NCI-H1694 (cell line): Measurements from ENCODE around the gene RNF130.
"Not testable (repeated sequence)": the region's sequence is repeated elsewhere in the genome, so short reads cannot be mapped to it uniquely, and the experiment has no call there.

Experiments used
- DNase-seq: peaks from one replicate; lab custom pipeline; 2025; lab: John Stamatoyannopoulos, UW

The RNF130 gene

DNA sequence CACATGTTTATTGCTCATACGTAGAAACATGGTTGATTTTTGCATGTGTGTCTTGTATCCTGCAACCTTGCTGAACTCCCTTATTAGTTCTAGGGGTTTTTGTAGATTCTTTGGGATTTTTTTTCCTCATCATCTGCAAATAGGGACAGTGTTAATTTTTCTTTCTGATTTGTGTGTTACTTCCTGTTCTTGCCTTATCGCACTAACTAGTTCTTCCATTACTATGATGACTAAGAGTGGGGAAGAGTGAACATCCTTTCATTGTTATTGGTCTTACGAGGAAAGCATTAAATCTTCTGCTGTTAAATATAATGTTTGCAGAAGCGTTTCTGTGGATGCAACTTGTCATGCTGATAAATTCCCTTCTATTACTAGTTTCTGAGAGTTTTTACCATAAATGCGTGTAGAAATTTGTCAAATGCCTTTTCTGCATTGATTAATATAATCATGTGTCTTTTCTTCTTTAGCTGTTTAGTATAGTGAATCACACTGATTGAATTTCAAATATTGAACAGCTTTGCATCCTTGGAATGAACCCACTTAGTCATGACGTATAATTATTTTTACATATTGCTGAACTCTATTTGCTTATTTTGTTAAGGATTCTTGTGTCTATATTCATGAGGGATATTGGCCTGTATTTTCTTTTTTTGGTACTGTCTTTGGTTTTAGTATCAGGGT is 32.1 kb upstream of the RNF130 start:
- DNase-seq = no peak

DNA sequence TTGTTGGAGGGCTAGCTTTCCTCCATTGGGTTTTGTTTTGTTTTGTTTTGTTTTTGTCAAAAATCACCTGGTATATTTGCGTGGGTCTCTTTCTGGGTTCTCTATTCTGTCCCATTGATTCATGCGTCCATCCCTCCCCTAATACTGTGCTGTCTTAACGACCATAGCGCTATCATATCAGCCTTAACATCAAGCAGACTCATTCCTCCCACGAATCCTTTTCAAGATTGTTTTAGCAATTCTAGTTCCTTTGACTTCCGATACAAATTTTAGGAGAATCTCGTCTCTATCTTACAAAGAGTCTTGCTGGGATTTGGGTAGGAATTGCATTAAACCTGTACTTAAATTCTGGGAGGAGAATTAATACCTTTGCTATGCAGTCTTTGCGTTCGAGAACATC is 31.1 kb upstream of the RNF130 start:
- DNase-seq = no peak

DNA sequence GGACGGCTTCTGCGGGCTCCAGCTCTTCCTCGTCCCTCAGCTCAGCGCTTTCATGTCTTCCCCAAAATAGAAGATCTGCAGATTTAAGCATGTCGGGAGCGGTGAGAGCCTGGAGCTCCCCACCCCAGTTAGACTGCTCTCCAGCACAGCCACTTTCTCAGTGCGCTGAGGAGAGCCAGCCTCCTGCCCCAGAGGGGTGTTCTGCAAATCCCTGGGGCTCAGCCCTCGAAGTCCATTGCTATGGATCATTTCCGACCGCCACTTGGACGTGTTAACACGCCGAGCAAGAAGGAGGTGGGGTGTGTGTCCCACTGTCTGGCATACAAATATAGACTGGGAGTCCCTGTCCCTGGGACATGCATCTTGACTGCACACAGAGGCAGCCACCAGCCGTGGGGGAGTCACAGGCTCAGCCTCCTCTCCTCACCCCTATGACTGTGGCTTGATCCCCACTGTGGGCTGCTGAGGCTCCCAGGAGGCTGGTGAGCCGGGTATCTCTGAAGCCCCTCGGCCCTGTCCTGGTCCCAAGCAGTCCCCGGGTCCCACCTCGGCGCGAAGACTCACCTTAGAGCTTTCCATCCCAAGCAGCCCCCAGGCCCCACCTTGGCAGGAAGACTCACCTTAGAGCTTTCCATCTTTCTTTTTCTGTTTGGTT is 30.0 kb upstream of the RNF130 start:
- DNase-seq = no peak

DNA sequence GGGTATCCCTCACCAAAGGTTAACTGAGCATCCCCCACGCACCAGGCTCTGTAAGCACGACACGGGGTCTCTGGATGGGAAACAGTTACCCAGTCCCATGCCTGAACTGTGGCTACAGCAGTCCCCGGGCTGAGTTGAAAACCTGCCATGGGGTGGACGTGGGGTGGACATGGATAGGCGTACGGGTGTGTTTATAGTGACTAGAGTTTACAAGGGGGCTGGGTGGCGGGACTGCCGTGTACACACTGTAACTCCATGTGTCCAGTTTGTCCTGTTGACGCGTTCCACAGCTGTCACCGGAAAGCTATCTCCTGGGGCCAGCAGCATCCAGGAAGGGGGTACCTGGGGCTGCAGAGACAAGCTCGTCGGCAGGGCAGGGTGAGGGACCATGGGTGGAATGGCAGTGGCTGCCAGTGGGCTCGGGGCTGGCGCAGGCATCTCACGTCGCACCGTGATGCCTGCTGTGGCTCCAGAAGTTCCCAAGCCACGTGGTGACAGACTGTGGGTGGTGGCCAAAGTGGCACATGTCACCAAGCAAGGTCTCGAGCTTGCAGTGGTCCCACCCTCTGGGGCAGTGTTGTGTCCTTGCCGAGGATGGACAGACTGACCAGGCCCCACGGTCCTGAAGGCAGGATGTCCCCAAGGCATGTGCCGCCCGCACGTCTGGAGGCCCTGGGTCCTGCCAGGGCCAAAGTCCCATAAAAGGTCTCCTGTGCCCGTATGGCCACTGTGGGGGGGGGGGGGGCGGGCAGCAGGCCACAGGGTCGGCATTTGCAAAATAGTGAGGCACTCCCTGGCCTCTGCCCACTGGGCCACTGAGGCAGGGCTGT is 29.3 kb upstream of the RNF130 start:
- no peak for DNase-seq

DNA sequence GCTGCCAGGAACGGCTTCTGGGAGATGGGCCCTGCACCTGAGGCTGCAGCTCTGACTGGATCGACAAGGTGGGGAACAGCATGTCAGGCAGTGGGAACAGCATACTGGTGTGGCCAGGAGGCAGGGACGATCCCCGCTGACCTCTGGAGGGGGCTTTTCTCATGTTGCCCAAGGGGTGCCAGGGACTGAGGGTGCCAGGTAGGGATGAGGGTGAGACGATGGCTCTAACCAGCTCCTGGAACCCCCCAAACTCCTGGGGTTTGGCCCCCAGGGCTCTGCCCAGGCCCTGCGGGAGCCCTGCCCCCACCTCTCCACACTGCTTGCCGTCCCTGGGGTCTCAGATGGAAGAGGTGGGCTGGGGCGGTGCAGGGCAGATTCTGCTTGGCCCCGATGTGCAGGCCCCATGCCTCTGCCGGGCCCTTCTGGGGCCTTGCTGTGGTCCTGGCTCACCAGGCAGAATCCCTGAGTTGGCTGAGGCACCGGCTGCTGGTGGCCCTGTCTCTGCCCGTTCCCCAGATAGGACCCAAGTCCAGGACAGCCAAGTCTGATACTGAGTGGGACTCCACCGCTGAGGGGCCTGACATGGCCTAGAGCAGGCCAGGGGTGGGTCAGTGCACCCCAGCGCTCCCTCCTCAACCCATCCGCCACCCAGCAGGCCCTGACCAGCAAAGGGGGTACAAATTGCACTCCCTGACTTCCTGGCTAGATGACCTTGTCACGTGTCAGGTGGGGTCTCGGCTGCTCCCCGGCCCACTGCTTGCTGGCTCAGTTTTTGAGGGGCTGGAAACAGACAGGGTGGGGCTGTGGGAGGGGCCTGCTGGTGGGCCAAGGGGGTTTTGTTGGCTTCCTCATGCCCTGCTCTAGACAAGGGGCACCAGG is 28.4 kb upstream of the RNF130 start:
- DNase-seq = no peak

DNA sequence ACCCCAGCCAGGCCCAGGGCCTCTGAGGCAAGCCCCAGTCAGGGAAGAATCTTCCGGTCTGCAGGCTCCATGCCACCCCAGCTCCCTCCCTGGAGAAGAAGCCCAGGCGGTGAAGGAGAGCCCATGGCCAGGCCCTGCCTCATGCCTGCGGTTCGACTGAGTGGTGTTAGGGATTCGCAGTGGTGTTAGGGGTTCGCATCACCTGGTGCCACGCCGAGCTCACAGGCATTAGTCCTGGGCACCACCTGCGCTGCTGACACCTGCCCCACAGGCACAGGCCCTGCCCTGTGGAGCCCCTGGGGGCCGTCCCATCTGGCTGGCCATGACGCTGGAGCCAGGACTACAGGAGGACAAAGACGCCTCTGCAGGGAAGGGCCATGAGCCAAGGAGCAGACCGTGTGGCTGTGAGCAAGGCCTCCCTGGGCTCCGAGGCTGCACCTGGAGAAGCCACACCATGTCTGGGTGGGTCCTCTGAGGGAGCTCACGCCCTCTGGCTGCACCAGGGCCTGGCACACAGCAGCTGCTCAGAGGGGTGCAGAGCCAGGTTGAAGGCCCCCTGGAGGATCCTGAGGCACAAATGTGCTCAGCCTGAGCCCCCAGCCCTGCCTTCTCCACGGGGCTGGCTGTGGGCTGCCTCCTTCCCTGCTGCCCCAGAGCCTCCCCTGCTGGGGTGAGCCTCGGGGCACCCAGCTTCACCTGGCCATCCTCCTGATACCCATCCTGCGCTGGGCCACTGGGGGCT is 27.6 kb upstream of the RNF130 start:
- DNase-seq = no peak

DNA sequence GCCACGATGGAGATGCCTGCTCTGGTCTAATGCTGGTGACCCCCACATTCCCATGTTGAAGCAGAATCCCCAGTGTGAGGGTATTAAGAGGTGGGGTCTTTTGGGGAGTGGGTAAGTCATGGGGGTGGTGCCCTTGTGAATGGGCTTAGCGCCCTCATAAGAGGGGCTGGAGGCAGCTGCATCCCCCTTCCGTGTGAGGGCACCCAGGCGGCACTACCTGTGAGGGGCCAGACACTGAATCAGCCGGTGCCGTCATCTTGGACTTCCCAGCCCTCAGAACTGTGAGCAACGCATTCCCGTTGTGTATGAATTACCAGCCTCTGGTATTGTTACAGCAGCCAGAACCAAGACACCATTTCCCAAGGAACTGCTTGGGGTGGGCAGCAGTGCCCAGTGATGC is 27.0 kb upstream of the RNF130 start:
- DNase-seq = no peak

DNA sequence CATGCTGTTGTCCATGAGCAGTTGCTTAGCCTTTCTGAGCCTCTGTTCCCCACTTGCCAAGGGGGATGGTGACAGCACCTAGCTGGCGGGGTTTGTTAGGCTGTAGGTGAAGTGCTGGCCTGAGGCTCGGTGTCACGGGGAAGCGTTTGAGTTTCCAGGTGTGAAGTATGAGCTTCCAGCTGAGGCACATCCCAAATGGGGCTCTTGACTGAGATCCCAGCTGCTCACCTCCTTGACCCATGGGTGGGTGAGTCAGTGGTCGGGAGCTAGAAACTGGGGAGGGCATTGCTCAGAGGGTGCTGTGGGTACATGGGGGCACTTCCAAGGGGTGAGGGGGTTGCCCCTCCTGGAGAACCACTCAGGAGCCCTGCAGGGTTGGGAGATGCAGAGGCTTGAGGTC is 26.4 kb upstream of the RNF130 start:
- no peak for DNase-seq

DNA sequence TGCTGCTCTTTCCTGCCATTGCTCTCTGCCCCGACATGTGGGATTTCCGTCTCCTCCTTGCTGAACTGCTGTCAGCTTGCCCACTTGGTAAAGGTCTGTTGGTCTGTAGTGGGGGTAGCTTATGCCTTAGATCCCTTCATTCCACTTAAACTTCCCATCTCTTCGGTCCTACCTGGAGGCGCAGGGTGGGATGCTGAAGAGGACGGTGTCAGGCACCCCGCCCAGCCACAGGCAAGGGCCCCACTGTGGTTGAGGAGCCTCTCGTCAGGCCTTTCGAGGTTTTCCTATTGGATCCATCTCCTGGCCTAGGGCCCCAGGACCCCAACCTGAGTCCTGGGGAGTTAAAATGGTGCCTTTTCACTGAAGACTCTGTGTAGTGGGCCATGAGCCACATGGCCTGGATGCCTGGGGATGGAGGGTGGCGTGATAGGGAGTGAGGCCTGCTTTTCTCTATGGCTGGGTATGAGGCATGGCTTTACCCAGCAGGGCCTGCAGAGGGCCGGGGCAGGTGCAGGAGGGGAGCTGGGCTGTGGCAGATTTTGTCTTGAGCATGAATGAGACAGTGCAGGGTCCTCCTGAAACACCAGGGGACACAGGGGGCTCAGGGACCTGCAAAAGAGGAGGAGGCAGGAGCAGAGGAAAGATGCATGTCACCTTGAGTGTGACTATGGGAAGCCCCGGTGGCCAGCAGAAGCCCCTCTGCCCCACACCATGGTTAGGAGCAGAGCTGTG is 25.8 kb upstream of the RNF130 start:
- no peak for DNase-seq

DNA sequence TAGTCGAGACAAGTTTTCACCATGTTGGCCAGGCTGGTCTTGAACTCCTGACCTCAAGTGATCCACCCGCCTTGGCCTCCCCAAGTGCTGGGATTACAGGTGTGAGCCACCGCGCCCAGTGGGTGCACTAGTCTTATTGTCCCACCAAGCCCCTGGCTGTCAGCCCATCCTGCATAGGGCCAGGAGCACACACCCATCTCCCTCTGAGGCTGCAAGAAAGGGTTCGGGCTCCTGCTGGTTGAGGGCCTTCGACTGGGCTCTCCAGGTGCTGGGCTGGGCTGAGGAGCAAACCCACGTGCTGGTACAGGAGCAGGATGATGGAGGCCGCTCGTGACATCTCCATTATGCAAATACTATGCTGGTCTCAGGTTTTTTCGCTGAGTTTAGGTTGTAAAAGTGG is 25.1 kb upstream of the RNF130 start:
- DNase-seq = no peak

DNA sequence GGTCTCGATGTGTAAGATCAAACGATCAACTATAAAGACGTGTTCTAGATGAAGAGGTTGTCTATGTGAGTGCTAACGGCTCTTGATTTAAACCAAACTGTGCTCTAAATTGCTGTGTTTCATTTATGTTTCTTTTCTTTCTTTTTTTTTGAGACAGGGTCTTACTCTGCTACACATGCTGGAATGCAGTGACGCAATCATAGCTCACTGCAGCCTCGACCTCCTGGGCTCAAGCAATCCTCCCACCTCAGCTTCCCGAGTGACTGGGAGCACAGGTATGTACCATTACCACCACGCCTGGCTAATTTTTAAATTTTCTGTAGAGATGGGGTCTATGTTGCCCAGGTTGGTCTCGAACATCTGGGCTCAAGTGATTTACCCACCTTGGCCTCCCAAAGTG is 24.0 kb upstream of the RNF130 start:
- DNase-seq = no peak

DNA sequence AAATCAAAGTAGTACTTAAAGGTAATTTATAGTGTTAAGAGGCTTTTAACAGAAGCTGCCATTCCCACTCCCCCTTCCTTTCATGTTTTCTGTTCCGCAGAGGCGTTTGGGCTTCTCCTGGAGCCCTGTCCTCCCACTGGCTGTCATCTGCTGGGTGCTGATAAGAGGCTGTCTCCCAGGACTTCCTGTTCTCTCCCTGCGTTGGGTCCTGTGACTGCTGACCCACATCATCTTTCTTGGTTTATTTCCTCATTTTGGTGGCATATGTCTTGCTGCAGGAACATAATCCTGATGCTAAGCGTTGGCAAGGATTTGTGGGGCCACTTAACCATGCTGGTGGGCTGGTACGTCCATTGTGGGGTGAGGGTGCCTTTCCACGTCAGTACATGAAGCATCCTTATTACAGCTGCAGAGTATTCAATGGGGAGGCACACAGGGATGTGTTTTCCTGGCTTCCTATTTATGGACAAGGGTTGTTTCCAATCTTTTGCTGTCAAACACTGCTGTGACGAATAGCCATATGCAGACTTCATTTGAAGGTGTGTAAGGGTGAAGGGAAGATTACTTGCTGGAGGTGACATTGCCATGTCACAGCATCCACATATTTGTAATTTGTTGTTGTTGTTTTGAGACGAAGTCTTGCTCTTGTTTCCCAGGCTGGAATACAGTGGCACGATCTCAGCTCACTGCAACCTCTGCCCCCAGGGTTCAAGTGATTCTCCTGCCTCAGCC is 22.3 kb upstream of the RNF130 start:
- DNase-seq = no peak

DNA sequence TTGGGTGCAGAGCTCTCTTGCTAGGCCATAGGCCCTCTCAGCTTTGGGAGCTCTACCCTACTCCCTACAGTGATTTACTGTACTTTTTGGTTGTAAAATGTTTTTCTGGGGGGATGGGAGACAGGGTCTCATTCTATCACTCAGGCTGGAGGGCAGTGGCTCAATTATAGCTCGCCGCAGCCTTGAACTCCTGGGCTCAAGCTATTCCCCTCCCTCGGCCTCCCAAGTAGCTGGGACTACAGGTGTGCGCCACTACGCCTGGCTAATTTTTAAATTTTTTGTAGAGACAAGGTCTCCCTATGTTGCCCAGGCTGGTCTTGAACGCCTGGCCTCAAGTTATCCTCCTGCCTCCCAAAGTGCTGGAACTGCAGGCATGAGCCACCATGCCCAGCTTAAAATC is 21.7 kb upstream of the RNF130 start:
- no peak for DNase-seq

DNA sequence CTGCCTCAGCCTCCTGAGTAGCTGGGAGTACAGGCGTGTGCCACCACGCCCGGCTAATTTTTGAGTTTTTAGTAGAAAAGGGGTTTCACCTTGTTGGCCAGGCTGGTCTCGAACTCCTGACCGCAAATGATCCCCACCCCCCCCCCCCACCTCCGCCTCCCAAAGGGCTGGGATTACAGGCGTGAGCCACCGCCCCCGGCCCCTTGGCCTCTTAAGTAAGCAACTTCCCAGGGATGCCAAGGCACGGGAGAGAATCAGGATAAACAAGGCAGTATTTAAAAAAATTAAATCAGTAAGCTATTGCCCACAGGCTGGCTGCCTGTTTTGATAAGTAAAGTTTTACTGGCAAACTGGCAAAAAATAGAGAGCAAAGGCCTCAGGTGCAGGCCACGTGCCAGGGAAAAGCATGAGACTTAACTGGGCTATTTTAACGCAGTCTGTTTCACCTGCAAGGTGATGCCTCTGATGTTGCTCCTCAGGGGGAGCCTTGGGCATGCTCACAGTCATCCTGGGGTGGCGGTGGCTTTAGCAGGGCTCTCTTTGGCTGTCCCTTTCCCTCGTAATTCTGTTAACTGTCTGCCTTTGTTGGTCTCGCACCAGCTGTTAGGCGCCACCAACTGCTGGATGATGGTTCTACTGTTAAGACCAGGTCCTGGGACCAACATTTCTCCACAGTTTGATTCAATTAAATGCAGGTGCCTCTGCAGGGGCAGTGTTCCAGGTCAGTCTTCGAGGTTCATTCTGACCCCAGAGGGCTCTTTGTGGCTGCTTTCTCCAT is 19.4 kb upstream of the RNF130 start:
- DNase-seq = peak; percentile 47

DNA sequence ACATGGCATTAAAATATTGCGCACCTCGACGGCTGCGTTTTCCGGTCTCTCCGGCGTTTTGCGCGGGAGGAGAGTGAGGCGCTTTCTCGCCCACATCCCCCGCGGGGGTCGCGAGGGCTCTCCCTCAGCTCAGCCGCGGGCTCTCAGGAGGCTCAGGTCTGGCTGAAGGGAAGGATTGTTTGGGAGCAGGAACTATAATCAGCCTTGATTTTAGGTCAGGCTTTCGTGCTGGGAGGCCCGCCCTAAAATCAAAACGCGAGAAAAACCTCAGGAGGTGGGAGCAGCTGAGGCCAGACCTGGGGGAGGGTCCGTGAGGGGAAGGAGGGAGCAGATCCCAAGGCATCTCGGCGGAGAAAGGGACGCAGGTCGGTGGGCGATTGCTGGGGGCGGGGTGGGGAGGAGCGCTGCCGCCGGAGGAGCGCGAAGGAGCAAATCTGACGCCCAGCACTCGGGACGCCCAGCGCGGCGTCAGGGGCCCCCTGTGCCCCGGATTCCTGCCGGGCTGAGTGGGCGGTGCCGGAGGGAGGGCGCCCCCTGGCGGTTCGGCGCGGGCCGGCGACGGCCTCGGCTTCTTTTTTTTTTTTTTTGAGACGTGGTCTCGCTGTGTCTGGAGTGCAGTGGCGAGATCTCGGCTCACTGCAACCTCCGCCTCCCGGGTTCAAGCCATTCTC is 18.7 kb upstream of the RNF130 start:
- no peak for DNase-seq

DNA sequence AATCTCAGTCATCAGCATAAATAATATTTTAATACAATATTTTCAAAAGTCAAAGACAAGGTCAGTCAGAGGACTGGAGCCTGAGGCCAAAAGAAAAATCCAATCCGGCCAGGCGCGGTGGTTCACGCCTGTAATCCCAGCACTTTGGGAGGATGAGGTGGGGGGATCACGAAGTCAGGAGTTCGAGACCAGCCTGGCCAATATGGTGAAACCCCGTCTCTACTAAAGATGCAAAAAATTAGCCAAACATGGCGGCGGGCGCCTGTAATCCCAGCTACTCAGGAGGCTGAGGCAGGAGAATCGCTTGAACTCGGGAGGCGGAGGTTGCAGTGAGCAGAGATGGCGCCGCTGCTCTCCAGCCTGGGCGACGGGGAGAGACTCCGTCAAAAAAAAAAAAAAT is 18.1 kb upstream of the RNF130 start:
- not testable (repeated sequence) for DNase-seq

DNA sequence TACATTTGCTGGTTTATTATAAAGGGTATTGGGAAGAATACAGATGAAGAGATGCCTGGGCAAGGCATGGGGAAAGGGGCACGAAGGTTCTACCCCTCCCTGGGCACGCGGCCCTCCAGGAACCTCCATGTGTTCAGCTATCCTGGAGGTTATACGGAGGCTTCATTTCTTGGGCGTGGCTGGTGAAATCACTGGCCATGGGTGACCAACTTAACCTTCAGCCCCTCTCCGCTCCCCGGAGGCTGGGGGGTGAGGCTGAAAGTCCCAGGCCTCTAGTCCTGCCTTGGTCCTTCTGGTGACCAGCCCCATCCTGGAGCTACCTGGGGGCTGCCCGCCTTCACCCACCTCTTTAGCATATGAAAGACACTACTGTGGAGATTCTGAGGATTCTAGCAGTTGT is 17.0 kb upstream of the RNF130 start:
- no peak for DNase-seq

DNA sequence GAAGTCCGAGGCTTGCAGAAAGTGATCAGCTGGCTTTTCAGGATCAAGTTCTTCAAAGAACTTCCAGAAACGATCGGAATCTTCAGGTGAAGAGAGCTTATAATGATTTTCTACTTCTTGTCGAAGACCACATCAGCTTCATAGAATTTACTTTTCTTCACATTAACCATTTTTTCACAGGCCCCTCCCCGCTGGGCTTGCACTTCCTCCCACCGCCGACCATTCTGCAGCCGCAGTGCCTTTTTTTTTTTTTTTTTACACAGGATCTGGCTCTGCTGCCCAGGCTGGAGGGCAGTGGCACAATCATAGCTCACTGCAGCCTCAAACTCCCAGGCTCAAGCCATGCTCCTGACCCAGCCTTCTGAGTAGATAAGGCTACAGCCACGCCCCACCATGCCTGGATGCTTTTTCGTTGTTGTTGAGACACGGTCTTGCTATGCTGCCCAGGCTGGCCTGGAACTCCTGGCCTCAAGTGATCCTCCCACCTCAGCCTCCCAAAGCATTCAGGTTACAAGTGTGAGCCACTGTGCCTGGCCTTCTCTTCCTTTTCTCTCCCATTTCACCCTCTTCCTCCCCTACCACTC is 15.3 kb upstream of the RNF130 start:
- no peak for DNase-seq
